CD14-positive monocyte (primary cell): Measurements from ENCODE around the gene TP73. TPM values are rescaled to one million over a fixed set of nuclear protein-coding genes. Genes with fewer than 3 reads are reported as not detected.

Experiments used
- DNase-seq, 3 donors: peaks; one replicate each; pipeline ENCODE4 v3.0.0-alpha.2; 2011 to 2022
- H2AFZ ChIP-seq: 2 replicates; pipeline ENCODE4 v1.6.0; 2012; ENCODE audit warnings: mild to moderate bottlenecking, low read depth, low read length, inconsistent platforms; ENCODE audit not compliant: insufficient read depth, poor library complexity, severe bottlenecking
- H3K27ac ChIP-seq, 2 donors: 1 replicate in 1 of 2; 2 replicates in 1 of 2; pipeline ENCODE4 v1.5.1; 2012 to 2013; ENCODE audit warnings: low read length in 2 of 2, control low read depth in 1 of 2, inconsistent platforms in 1 of 2, low read depth in 1 of 2, mild to moderate bottlenecking in 1 of 2
- H3K27me3 ChIP-seq, 2 donors: one replicate each; pipeline versions ENCODE4 v1.6.0 to v1.6.1; 2011 to 2013; ENCODE audit warnings: low read length in 2 of 2; ENCODE audit not compliant: control insufficient read depth in 2 of 2, insufficient read depth in 2 of 2
- H3K36me3 ChIP-seq, 2 donors: replicated peaks in 1 of 2; 1 replicate in 1 of 2; 2 replicates in 1 of 2; pipeline versions ENCODE4 v1.5.1 to v1.6.1; 2012 to 2013; ENCODE audit warnings: low read length in 2 of 2, control low read depth in 1 of 2, inconsistent platforms in 1 of 2, mild to moderate bottlenecking in 1 of 2; ENCODE audit not compliant: insufficient read depth in 2 of 2, control insufficient read depth in 1 of 2
- H3K4me1 ChIP-seq, 2 donors: 1 replicate in 1 of 2; 2 replicates in 1 of 2; pipeline versions ENCODE4 v1.5.1 to v1.6.1; 2012 to 2013; ENCODE audit warnings: low read length in 2 of 2, control low read depth in 1 of 2, inconsistent platforms in 1 of 2, mild to moderate bottlenecking in 1 of 2, moderate library complexity in 1 of 2; ENCODE audit not compliant: insufficient read depth in 2 of 2, control insufficient read depth in 1 of 2
- H3K4me2 ChIP-seq: replicated peaks from 2 replicates; pipeline ENCODE3; 2012; ENCODE audit warnings: low read length, moderate library complexity, mild to moderate bottlenecking; ENCODE audit not compliant: poor library complexity, severe bottlenecking; ENCODE audit errors: extremely low read depth
- H3K4me3 ChIP-seq, 3 experiments: fragments of 200-600 bp in 1 of 3; sonication (generic) in 1 of 3; replicated peaks in 1 of 3; 1 replicate in 2 of 3; 2 replicates in 1 of 3; pipeline ENCODE4 v1.5.1; 2011 to 2013; ENCODE audit warnings: low read length in 3 of 3, mild to moderate bottlenecking in 3 of 3, control low read depth in 2 of 3, low read depth in 2 of 3, inconsistent platforms in 1 of 3, moderate library complexity in 1 of 3
- H3K79me2 ChIP-seq: 2 replicates; pipeline ENCODE4 v1.6.0; 2012; ENCODE audit warnings: mild to moderate bottlenecking, control low read depth, inconsistent platforms, low read length, moderate library complexity; ENCODE audit not compliant: insufficient read depth
- H3K9ac ChIP-seq: 2 replicates; pipeline ENCODE4 v1.6.0; 2017; ENCODE audit warnings: low read length, mild to moderate bottlenecking; ENCODE audit not compliant: insufficient read depth, poor library complexity, severe bottlenecking
- H3K9me3 ChIP-seq, 2 donors: replicated peaks in 1 of 2; 1 replicate in 1 of 2; 2 replicates in 1 of 2; pipeline versions ENCODE4 v1.5.1 to v1.6.1; 2012 to 2013; ENCODE audit warnings: low read length in 2 of 2, control low read depth in 1 of 2; ENCODE audit not compliant: control insufficient read depth in 1 of 2, insufficient read depth in 1 of 2
- H4K20me1 ChIP-seq: 2 replicates; pipeline ENCODE4 v1.6.0; 2012; ENCODE audit warnings: mild to moderate bottlenecking, low read length, control low read depth, moderate library complexity; ENCODE audit not compliant: insufficient read depth
- H3K27ac Mint-ChIP-seq, 7 donors: one replicate each; pipeline ENCODE4 v1.8.0; 2020; ENCODE audit warnings: mild to moderate bottlenecking in 7 of 7, mixed read lengths in 7 of 7, moderate library complexity in 6 of 7, inconsistent platforms in 2 of 7
- H3K27me3 Mint-ChIP-seq, 3 donors: one replicate each; pipeline ENCODE4 v1.8.0; 2021 to 2022; ENCODE audit warnings: low read depth in 3 of 3, mild to moderate bottlenecking in 3 of 3, mixed read lengths in 3 of 3, moderate library complexity in 3 of 3, inconsistent platforms in 1 of 3
- H3K36me3 Mint-ChIP-seq, 2 donors: one replicate each; pipeline ENCODE4 v1.8.0; 2020; ENCODE audit warnings: mixed read lengths in 2 of 2, inconsistent platforms in 1 of 2, mild to moderate bottlenecking in 1 of 2
- H3K4me1 Mint-ChIP-seq: one replicate; pipeline ENCODE4 v1.8.0; 2020; ENCODE audit warnings: mild to moderate bottlenecking, mixed read lengths
- H3K4me3 Mint-ChIP-seq, 2 donors: one replicate each; pipeline ENCODE4 v1.8.0; 2020; ENCODE audit warnings: mild to moderate bottlenecking in 2 of 2, mixed read lengths in 2 of 2, moderate library complexity in 1 of 2
- H3K9me3 Mint-ChIP-seq, 7 donors: one replicate each; pipeline ENCODE4 v1.8.0; 2020 to 2022; ENCODE audit warnings: mixed read lengths in 7 of 7, mild to moderate bottlenecking in 6 of 7, moderate library complexity in 6 of 7, inconsistent platforms in 2 of 7
- WGBS: methylation state at CpG from one replicate; pipeline ENCODE4 v1.1.5; 2013; ENCODE audit warnings: missing lambda C conversion rate; ENCODE audit not compliant: insufficient coverage; 5-methylcytosine and 5-hydroxymethylcytosine counted together
- intact Hi-C, 2 donors: fragments of 100-400 bp; cut with micrococcal nuclease; formaldehyde crosslinking; loops; one replicate each; pipeline versions ENCODE4 v1.15.0 to v1.15.1; 2023
- polyA plus RNA-seq, 3 donors: library from polyadenylated mRNA; depleted of rRNA in 1 of 3; unstranded in 2 of 3; stranded (reverse) in 1 of 3; fragments of 300-500 nt in 2 of 3; fragments of >200 nt in 1 of 3; fragmentation: Illumina TruSeq in 2 of 3; gene quantifications; 1 replicate in 2 of 3; 2 replicates in 1 of 3; pipeline ENCODE4 v1.2.3, GENCODE V29; 2012 to 2021
- TF ChIP-seq, protein P1 (sequence below): fragments of 200-600 bp; IDR thresholded peaks from one replicate; pipeline ENCODE4 v1.8.0; 2022; ENCODE audit warnings: antibody characterized with exemption, mild to moderate bottlenecking

TP73 gene
- polyA plus RNA-seq, 3 donors: 0.21 to 0.42 TPM; not detected in 1

DNA sequence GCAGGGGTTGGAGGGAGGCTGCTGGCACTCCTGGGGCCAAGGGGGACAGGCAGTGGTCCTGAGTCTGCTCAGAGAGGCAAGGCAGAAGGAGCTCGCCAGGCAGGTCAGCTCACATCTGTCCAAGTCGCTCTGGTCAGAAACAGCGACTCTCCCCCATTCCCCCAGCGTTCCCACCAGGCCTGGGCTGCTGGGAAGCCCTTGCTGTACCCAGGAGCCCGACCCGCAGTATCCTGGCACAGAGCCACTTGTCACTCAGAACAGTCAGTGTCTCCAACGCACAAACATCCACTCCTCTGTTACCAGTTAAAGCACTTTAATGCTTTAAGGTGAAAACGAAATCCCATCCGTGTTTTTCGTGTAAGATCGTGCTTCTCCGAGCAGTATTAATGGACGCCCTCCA lies 83.4 kb downstream of the TP73 start:
- Mint-ChIP-seq H3K9me3 (no peaks in the 10 kb centered on the region), H3K27ac (peak overlapping the region in 1 of 7 donors; percentile 21), H3K36me3 (peaks cover 16 to 20% of the 10 kb centered on the region in 2 donors), H3K4me1 (no peaks in the 10 kb centered on the region), H3K27me3 (peaks cover 2 to 8% (median 2%) of the 10 kb centered on the region in 3 donors), H3K4me3 (no peak overlapping the region)
- Histone ChIP-seq H3K4me1 (no peaks in the 10 kb centered on the region), H3K27me3 (no peaks in the 10 kb centered on the region), H3K9ac (no peak overlapping the region), H3K27ac (no peak overlapping the region), H3K36me3 (peaks cover 7 to 39% of the 10 kb centered on the region in 2 donors), H3K79me2 (no peaks in the 10 kb centered on the region), H3K4me2 (no peak overlapping the region), H3K9me3 (no peaks in the 10 kb centered on the region), H2AFZ (no peak overlapping the region), H4K20me1 (no peaks in the 10 kb centered on the region), H3K4me3 (no peak overlapping the region)
- intact Hi-C loops: no loop called here
- 95% methylated on average over 6 of the region's 13 CpGs for WGBS
- TF ChIP-seq, protein P1, sequence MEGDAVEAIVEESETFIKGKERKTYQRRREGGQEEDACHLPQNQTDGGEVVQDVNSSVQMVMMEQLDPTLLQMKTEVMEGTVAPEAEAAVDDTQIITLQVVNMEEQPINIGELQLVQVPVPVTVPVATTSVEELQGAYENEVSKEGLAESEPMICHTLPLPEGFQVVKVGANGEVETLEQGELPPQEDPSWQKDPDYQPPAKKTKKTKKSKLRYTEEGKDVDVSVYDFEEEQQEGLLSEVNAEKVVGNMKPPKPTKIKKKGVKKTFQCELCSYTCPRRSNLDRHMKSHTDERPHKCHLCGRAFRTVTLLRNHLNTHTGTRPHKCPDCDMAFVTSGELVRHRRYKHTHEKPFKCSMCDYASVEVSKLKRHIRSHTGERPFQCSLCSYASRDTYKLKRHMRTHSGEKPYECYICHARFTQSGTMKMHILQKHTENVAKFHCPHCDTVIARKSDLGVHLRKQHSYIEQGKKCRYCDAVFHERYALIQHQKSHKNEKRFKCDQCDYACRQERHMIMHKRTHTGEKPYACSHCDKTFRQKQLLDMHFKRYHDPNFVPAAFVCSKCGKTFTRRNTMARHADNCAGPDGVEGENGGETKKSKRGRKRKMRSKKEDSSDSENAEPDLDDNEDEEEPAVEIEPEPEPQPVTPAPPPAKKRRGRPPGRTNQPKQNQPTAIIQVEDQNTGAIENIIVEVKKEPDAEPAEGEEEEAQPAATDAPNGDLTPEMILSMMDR: no peak
- DNase-seq: no peak

DNA sequence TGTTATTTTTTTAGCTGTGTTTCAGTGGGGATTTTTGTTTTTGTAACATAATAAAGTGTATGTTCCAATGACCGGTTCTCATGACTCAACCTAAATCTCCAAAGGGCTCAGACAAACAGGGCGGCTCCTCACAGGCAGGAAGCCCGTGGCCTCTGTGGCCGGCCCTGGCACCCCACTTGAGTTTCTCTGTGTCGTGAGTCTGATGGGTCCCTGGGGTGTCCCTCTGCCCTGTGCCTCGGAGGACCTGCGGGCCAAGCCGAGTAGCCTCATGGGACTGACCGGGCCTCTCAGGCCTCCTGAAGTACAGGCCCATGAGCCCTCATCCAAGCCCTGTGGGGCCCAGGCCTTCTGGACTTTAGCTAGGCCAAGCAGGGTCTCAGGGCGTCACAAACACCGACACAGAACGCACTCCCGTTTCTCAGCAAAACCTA lies 83.8 kb downstream of the TP73 start:
- Mint-ChIP-seq H3K4me3 (no peak overlapping the region), H3K36me3 (peaks cover 18 to 20% of the 10 kb centered on the region in 2 donors), H3K9me3 (no peaks in the 10 kb centered on the region), H3K27ac (no peak overlapping the region), H3K4me1 (no peaks in the 10 kb centered on the region), H3K27me3 (peaks cover 0 to 6% (median 2%) of the 10 kb centered on the region in 3 donors)
- Histone ChIP-seq H3K27me3 (no peaks in the 10 kb centered on the region), H3K4me2 (no peak overlapping the region), H3K4me1 (no peaks in the 10 kb centered on the region), H3K4me3 (no peak overlapping the region), H4K20me1 (no peaks in the 10 kb centered on the region), H3K27ac (no peak overlapping the region), H3K36me3 (peaks cover 7 to 39% of the 10 kb centered on the region in 2 donors), H2AFZ (no peak overlapping the region), H3K9me3 (no peaks in the 10 kb centered on the region), H3K9ac (no peak overlapping the region), H3K79me2 (no peaks in the 10 kb centered on the region)
- DNase-seq: no peak
- TF ChIP-seq, protein P1: no peak
- intact Hi-C loops: no loop called here
- 89% methylated on average over 12 of the region's 13 CpGs for WGBS
